ENCODE results near the gene SLC6A4.

Gene SLC6A4

GRCh38 chr17:30220414-30220813 is 15.1 kb downstream of the SLC6A4 start:
- no peak for DNase-seq (ENCODE audit: extremely low spot score)
- POLR2A ChIA-PET, result no interaction called here
- TF ChIP-seq, protein P1, sequence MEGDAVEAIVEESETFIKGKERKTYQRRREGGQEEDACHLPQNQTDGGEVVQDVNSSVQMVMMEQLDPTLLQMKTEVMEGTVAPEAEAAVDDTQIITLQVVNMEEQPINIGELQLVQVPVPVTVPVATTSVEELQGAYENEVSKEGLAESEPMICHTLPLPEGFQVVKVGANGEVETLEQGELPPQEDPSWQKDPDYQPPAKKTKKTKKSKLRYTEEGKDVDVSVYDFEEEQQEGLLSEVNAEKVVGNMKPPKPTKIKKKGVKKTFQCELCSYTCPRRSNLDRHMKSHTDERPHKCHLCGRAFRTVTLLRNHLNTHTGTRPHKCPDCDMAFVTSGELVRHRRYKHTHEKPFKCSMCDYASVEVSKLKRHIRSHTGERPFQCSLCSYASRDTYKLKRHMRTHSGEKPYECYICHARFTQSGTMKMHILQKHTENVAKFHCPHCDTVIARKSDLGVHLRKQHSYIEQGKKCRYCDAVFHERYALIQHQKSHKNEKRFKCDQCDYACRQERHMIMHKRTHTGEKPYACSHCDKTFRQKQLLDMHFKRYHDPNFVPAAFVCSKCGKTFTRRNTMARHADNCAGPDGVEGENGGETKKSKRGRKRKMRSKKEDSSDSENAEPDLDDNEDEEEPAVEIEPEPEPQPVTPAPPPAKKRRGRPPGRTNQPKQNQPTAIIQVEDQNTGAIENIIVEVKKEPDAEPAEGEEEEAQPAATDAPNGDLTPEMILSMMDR (IDR thresholded peaks at IDR 0.05; ENCODE audit: control extremely low read depth, extremely low read depth, low read depth, missing control alignments), result no peak
- CTCF ChIA-PET, result interaction anchor here (1.0 to 3.1 kb wide), 6 partner anchors 11 to 290 kb away, joined by 3 to 18 read pairs (median 7); partner anchors contain the start of gene SLC6A4

DNA sequence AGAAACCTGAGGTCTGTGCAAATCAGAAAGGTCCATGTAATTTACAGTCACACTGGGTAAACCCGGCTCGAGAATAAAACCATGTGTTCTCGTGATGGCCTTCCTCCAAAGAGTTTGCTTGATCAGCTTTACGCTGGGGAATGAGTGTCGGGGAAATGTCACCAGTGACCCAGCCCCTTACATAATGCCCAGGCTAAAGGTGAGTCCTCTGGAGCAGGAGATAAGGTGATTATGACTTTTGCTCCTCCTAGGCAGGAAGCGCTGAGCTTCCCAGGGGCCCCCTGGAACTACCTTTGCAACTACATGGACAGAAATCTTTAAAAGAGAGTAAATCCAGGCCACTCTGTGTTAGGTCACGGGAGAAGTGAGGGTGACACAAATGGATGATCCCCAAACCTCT is 15.7 kb downstream of the SLC6A4 start:
- DNase-seq (ENCODE audit: extremely low spot score), result no peak
- TF ChIP-seq, protein P1 (IDR thresholded peaks at IDR 0.05; ENCODE audit: control extremely low read depth, extremely low read depth, low read depth, missing control alignments), result no peak
- ChIA-PET CTCF (interaction anchor here (1.3 to 3.1 kb wide), 5 partner anchors 12 to 115 kb away, joined by 3 to 18 read pairs (median 9); partner anchors contain the start of gene SLC6A4), POLR2A (no interaction called here)

DNA sequence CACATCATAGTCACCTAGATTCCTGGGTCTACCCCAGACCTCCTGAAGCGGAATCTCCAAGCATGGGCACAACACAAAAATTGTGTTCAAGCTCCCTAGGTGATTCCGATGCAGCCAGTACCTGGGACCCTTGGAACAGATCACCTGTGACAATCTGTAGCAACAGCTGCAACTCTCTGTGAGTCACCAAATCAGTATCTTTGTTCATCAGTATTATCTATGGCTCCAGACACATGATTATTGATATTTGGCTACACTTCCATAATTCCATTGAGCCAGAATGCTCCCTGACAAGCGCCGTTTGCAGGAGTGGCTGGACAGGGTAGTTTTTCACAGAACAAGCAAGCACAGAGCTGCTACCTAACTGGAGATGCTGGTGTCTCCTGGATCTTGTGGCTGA is 16.2 kb downstream of the SLC6A4 start:
- ChIA-PET CTCF (interaction anchor here (1.3 to 3.1 kb wide), 5 partner anchors 12 to 115 kb away, joined by 3 to 18 read pairs (median 9); partner anchors contain the start of gene SLC6A4), POLR2A (no interaction called here)
- TF ChIP-seq, protein P1 (IDR thresholded peaks at IDR 0.05; ENCODE audit: control extremely low read depth, extremely low read depth, low read depth, missing control alignments), result no peak
- DNase-seq (ENCODE audit: extremely low spot score), result no peak

DNA sequence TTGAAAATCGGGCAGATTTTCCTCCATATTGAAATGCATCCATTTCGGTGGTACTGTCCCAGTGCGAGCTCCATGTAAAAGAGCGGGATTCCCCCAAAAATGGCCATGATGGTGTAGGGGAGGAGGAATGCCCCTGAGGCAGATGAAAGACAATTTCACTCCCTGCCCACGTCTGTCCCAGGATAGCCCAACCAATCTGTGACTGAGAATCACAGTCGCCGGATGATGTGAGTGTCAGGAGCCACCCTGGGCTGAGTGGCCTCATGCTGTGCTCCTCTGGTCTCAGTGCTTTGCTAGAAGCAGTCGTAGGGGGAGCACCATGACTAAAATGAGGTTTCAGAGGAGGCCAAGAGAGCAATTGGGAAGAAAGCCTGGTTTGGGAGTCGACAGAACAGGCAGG is 16.7 kb downstream of the SLC6A4 start:
- POLR2A ChIA-PET, result no interaction called here
- CTCF ChIA-PET, result interaction anchor here (1.6 to 3.1 kb wide), 4 partner anchors 13 to 114 kb away, joined by 5 to 18 read pairs (median 12); partner anchors contain the start of gene SLC6A4
- peak; percentile 58 for DNase-seq (ENCODE audit: extremely low spot score)
- TF ChIP-seq, protein P1 (IDR thresholded peaks at IDR 0.05; ENCODE audit: control extremely low read depth, extremely low read depth, low read depth, missing control alignments), result peak; percentile 4

- TF ChIP-seq, protein P1 (IDR thresholded peaks at IDR 0.05; ENCODE audit: control extremely low read depth, extremely low read depth, low read depth, missing control alignments), result no peak
- CTCF ChIA-PET, result no interaction called here
- DNase-seq (ENCODE audit: extremely low spot score), result no peak
- POLR2A ChIA-PET, result no interaction called here
Measured at GRCh38 chr17:30217746-30218245, 17.7 kb downstream of the SLC6A4 start.

GRCh38 chr17:30217054-30217453 is 18.4 kb downstream of the SLC6A4 start:
- ChIA-PET CTCF (no interaction called here), POLR2A (no interaction called here)
- TF ChIP-seq, protein P1 (IDR thresholded peaks at IDR 0.05; ENCODE audit: control extremely low read depth, extremely low read depth, low read depth, missing control alignments), result no peak
- no peak for DNase-seq (ENCODE audit: extremely low spot score)

All from GM10248 (cell line).